Measurements from ENCODE around the gene VPREB3.

Gene VPREB3

GRCh38 chr22:23775779-23776375 lies 21.7 kb upstream of the VPREB3 start:
- peaks cover 3% of the 10 kb centered on the region for H3K27me3 ChIP-seq (ENCODE audit: insufficient read depth, low read length, poor library complexity)
- H3K27ac ChIP-seq (ENCODE audit: low read depth, low read length), result no peak overlapping the region
- WGBS (ENCODE audit: extremely low coverage, insufficient coverage, low lambda C conversion rate), result no CpG with 5 or more reads among the region's 3 CpGs
- no peak overlapping the region for H3K9ac ChIP-seq (ENCODE audit: low read length)
- no peak overlapping the region for H2AK5ac ChIP-seq (ENCODE audit: low read length)
- no peak overlapping the region for H4K8ac ChIP-seq (ENCODE audit: low read depth, low read length)
- H3K4me3 ChIP-seq (ENCODE audit: low read length), result no peak overlapping the region
- H2BK120ac ChIP-seq (ENCODE audit: low read depth, low read length), result no peak overlapping the region
- H2BK15ac ChIP-seq (replicated peaks; ENCODE audit: low read depth), result no peak overlapping the region
- DNase-seq, result no peak
- no peak overlapping the region for H3K56ac ChIP-seq (ENCODE audit: low read length)
- H3K79me2 ChIP-seq (ENCODE audit: control insufficient read depth, insufficient read depth, low read length), result no peaks in the 10 kb centered on the region
- peaks cover 3% of the 10 kb centered on the region for H3K4me1 ChIP-seq (ENCODE audit: control insufficient read depth, low read depth, low read length)
- H3K79me1 ChIP-seq (ENCODE audit: low read length), result no peaks in the 10 kb centered on the region
- no peak overlapping the region for H2BK5ac ChIP-seq (ENCODE audit: low read length)
- no peaks in the 10 kb centered on the region for H3K36me3 ChIP-seq (ENCODE audit: control insufficient read depth, insufficient read depth, low read length)
- H3K4me2 ChIP-seq (ENCODE audit: low read length), result no peak overlapping the region
- H3K4ac ChIP-seq (ENCODE audit: low read depth, low read length), result no peak overlapping the region
- no peak overlapping the region for H4K5ac ChIP-seq (ENCODE audit: low read length)
- no peak overlapping the region for H3K18ac ChIP-seq (ENCODE audit: low read length)
- H3K23ac ChIP-seq (ENCODE audit: low read length), result no peak overlapping the region

- Histone ChIP-seq H2AK5ac (ENCODE audit: low read length) (no peak overlapping the region), H3K18ac (ENCODE audit: low read length) (no peak overlapping the region), H3K56ac (ENCODE audit: low read length) (peak overlapping the region; percentile 34), H3K79me2 (ENCODE audit: control insufficient read depth, insufficient read depth, low read length) (no peaks in the 10 kb centered on the region), H4K5ac (ENCODE audit: low read length) (no peak overlapping the region), H4K8ac (ENCODE audit: low read depth, low read length) (no peak overlapping the region), H3K79me1 (ENCODE audit: low read length) (no peaks in the 10 kb centered on the region), H3K4me1 (ENCODE audit: control insufficient read depth, low read depth, low read length) (peaks cover 3% of the 10 kb centered on the region), H3K4me2 (ENCODE audit: low read length) (no peak overlapping the region), H3K9ac (ENCODE audit: low read length) (no peak overlapping the region), H2BK5ac (ENCODE audit: low read length) (no peak overlapping the region), H3K4me3 (ENCODE audit: low read length) (no peak overlapping the region), H3K4ac (ENCODE audit: low read depth, low read length) (no peak overlapping the region), H2BK120ac (ENCODE audit: low read depth, low read length) (no peak overlapping the region), H3K23ac (ENCODE audit: low read length) (no peak overlapping the region), H3K27me3 (ENCODE audit: insufficient read depth, low read length, poor library complexity) (peaks cover 3% of the 10 kb centered on the region), H3K27ac (ENCODE audit: low read depth, low read length) (no peak overlapping the region), H3K36me3 (ENCODE audit: control insufficient read depth, insufficient read depth, low read length) (no peaks in the 10 kb centered on the region), H2BK15ac (replicated peaks; ENCODE audit: low read depth) (no peak overlapping the region)
- WGBS (ENCODE audit: extremely low coverage, insufficient coverage, low lambda C conversion rate), result no CpG with 5 or more reads among the region's 2 CpGs
- peak; percentile 86 for DNase-seq
Observed at GRCh38 chr22:23774922-23775436, 20.8 kb upstream of the VPREB3 start.

GRCh38 chr22:23774114-23774921 lies 20.1 kb upstream of the VPREB3 start:
- H3K27ac ChIP-seq (ENCODE audit: low read depth, low read length), result no peak overlapping the region
- H3K4me2 ChIP-seq (ENCODE audit: low read length), result no peak overlapping the region
- WGBS (ENCODE audit: extremely low coverage, insufficient coverage, low lambda C conversion rate), result no CpG with 5 or more reads among the region's 12 CpGs
- H4K5ac ChIP-seq (ENCODE audit: low read length), result no peak overlapping the region
- peaks cover 3% of the 10 kb centered on the region for H3K27me3 ChIP-seq (ENCODE audit: insufficient read depth, low read length, poor library complexity)
- H3K79me2 ChIP-seq (ENCODE audit: control insufficient read depth, insufficient read depth, low read length), result no peaks in the 10 kb centered on the region
- no peak overlapping the region for H3K9ac ChIP-seq (ENCODE audit: low read length)
- no peak overlapping the region for H4K8ac ChIP-seq (ENCODE audit: low read depth, low read length)
- peaks cover 3% of the 10 kb centered on the region for H3K4me1 ChIP-seq (ENCODE audit: control insufficient read depth, low read depth, low read length)
- H2AK5ac ChIP-seq (ENCODE audit: low read length), result no peak overlapping the region
- no peak overlapping the region for H2BK15ac ChIP-seq (replicated peaks; ENCODE audit: low read depth)
- no peak overlapping the region for H2BK120ac ChIP-seq (ENCODE audit: low read depth, low read length)
- H3K18ac ChIP-seq (ENCODE audit: low read length), result no peak overlapping the region
- no peak overlapping the region for H3K56ac ChIP-seq (ENCODE audit: low read length)
- no peak overlapping the region for H3K4ac ChIP-seq (ENCODE audit: low read depth, low read length)
- H3K23ac ChIP-seq (ENCODE audit: low read length), result no peak overlapping the region
- no peak overlapping the region for H3K4me3 ChIP-seq (ENCODE audit: low read length)
- no peaks in the 10 kb centered on the region for H3K79me1 ChIP-seq (ENCODE audit: low read length)
- H2BK5ac ChIP-seq (ENCODE audit: low read length), result no peak overlapping the region
- no peaks in the 10 kb centered on the region for H3K36me3 ChIP-seq (ENCODE audit: control insufficient read depth, insufficient read depth, low read length)
- DNase-seq, result no peak

- H4K8ac ChIP-seq (ENCODE audit: low read depth, low read length), result no peak overlapping the region
- H3K79me1 ChIP-seq (ENCODE audit: low read length), result no peaks in the 10 kb centered on the region
- H2AK5ac ChIP-seq (ENCODE audit: low read length), result peak overlapping the region; percentile 38
- peak overlapping the region; percentile 72 for H3K9ac ChIP-seq (ENCODE audit: low read length)
- no peak overlapping the region for H2BK5ac ChIP-seq (ENCODE audit: low read length)
- WGBS (ENCODE audit: extremely low coverage, insufficient coverage, low lambda C conversion rate), result no CpG with 5 or more reads among the region's 7 CpGs
- DNase-seq, result no peak
- H3K4ac ChIP-seq (ENCODE audit: low read depth, low read length), result no peak overlapping the region
- H3K56ac ChIP-seq (ENCODE audit: low read length), result peak overlapping the region; percentile 89
- peaks cover 3% of the 10 kb centered on the region for H3K27me3 ChIP-seq (ENCODE audit: insufficient read depth, low read length, poor library complexity)
- no peaks in the 10 kb centered on the region for H3K79me2 ChIP-seq (ENCODE audit: control insufficient read depth, insufficient read depth, low read length)
- peak overlapping the region; percentile 56 for H3K4me2 ChIP-seq (ENCODE audit: low read length)
- no peak overlapping the region for H3K27ac ChIP-seq (ENCODE audit: low read depth, low read length)
- H4K5ac ChIP-seq (ENCODE audit: low read length), result no peak overlapping the region
- H3K36me3 ChIP-seq (ENCODE audit: control insufficient read depth, insufficient read depth, low read length), result no peaks in the 10 kb centered on the region
- no peak overlapping the region for H3K4me3 ChIP-seq (ENCODE audit: low read length)
- H2BK120ac ChIP-seq (ENCODE audit: low read depth, low read length), result no peak overlapping the region
- peak overlapping the region; percentile 66 for H3K23ac ChIP-seq (ENCODE audit: low read length)
- H2BK15ac ChIP-seq (replicated peaks; ENCODE audit: low read depth), result no peak overlapping the region
- H3K18ac ChIP-seq (ENCODE audit: low read length), result no peak overlapping the region
- peaks cover 3% of the 10 kb centered on the region for H3K4me1 ChIP-seq (ENCODE audit: control insufficient read depth, low read depth, low read length)
Observed at GRCh38 chr22:23773483-23774113, 19.4 kb upstream of the VPREB3 start.

- Histone ChIP-seq H3K36me3 (ENCODE audit: control insufficient read depth, insufficient read depth, low read length) (no peaks in the 10 kb centered on the region), H4K5ac (ENCODE audit: low read length) (no peak within 1 kb of the TSS), H2BK15ac (replicated peaks; ENCODE audit: low read depth) (no peak within 1 kb of the TSS), H4K8ac (ENCODE audit: low read depth, low read length) (no peak within 1 kb of the TSS), H3K4me3 (ENCODE audit: low read length) (peak within 1 kb of the TSS; percentile 15), H3K4me1 (ENCODE audit: control insufficient read depth, low read depth, low read length) (peaks cover 3% of the 10 kb centered on the region), H2AK5ac (ENCODE audit: low read length) (peak within 1 kb of the TSS; percentile 38), H3K23ac (ENCODE audit: low read length) (peak within 1 kb of the TSS; percentile 66), H3K27ac (ENCODE audit: low read depth, low read length) (no peak within 1 kb of the TSS), H3K79me1 (ENCODE audit: low read length) (no peaks in the 10 kb centered on the region), H2BK120ac (ENCODE audit: low read depth, low read length) (no peak within 1 kb of the TSS), H3K4me2 (ENCODE audit: low read length) (peak within 1 kb of the TSS; percentile 56), H3K9ac (ENCODE audit: low read length) (peak within 1 kb of the TSS; percentile 72), H3K79me2 (ENCODE audit: control insufficient read depth, insufficient read depth, low read length) (no peaks in the 10 kb centered on the region), H3K4ac (ENCODE audit: low read depth, low read length) (no peak within 1 kb of the TSS), H3K27me3 (ENCODE audit: insufficient read depth, low read length, poor library complexity) (peaks cover 3% of the 10 kb centered on the region), H3K18ac (ENCODE audit: low read length) (peak within 1 kb of the TSS; percentile 66), H3K56ac (ENCODE audit: low read length) (peak within 1 kb of the TSS; percentile 89), H2BK5ac (ENCODE audit: low read length) (no peak within 1 kb of the TSS)
- peak; percentile 58 for DNase-seq
- no CpG with 5 or more reads among the region's 79 CpGs for WGBS (ENCODE audit: extremely low coverage, insufficient coverage, low lambda C conversion rate)
Observed at GRCh38 chr22:23772649-23773473, 18.6 kb upstream of the VPREB3 start, which contains the start of gene MMP11. TSS of gene MMP11 (plus strand) at chr22:23772849. CDS start at chr22:23772871, 22 bp downstream.
